ENCODE measurements around the gene B3GAT1.
"Not testable (repeated sequence)": the region's sequence is repeated elsewhere in the genome, so short reads cannot be mapped to it uniquely, and the experiment has no call there.

B3GAT1 gene, protein sequence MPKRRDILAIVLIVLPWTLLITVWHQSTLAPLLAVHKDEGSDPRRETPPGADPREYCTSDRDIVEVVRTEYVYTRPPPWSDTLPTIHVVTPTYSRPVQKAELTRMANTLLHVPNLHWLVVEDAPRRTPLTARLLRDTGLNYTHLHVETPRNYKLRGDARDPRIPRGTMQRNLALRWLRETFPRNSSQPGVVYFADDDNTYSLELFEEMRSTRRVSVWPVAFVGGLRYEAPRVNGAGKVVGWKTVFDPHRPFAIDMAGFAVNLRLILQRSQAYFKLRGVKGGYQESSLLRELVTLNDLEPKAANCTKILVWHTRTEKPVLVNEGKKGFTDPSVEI

DNA sequence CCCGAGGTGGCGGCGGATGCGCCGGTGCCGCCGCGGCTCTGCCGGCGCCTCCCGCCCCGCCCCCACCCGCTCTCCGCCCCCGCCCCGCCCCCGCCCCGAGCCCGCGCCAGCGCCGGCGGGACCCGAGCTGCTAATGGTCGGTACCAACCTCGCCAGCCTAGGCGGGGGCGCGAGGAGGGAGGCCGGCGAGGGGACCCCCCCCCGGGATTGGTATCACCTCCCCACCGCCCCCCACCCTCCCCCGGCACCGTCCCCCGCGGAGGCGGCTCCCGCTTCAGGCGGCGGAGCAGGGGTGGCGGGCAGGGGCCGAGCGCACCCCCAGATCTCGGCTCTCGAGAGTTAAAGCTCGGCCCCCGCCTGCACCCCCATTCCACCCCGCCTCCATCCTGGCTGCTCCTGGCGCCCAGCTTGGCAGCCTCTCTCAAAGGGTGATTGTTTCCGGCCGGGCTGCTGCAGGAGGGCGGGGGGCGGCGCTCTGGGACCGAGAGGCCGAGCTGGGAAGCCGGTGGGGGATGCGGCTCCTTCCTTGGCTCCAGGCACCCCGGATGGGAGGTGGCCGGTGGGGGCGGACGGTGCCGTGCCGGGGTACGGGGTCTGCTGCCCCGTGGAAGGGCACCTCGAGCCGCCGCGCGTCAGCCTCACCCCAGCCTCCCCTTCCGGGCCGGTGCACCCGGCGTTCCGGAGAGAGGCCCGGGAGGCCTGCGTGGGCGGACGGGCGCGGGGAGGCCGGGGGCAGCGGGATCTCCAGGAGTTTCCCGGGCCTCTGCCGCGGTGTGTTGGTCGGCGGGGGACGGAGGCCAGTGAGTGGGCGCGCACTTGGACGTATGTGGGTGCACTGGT, at the start of gene B3GAT1:
Gene B3GAT1, minus strand, starts transcription at position 40 of the 840 bp plus-strand sequence. CDS start 24,583 bp downstream, outside the sequence.
- Histone ChIP-seq H3K9ac (ENCODE audit: insufficient read length, low read depth) (peak within 1 kb of the TSS; percentile 82), H3K4me3 (ENCODE audit: insufficient read length, low read depth) (peak within 1 kb of the TSS; percentile 58), H3K27me3 (ENCODE audit: insufficient read depth, insufficient read length) (peaks cover 67% of the 10 kb centered on the region), H3K36me3 (ENCODE audit: insufficient read depth, insufficient read length, low read length) (no peaks in the 10 kb centered on the region), H3K4me1 (ENCODE audit: insufficient read depth, insufficient read length) (peaks cover 19% of the 10 kb centered on the region), H3K9me3 (ENCODE audit: insufficient read depth, low read length) (no peaks in the 10 kb centered on the region)
- TF ChIP-seq ZNF274 (IDR thresholded peaks at IDR 0.05; ENCODE audit: low read depth, low read length) (no peak), YY1 (IDR thresholded peaks at IDR 0.05; ENCODE audit: insufficient read depth, insufficient read length) (no peak), SUZ12 (IDR thresholded peaks at IDR 0.05; ENCODE audit: extremely low read depth, insufficient read depth, insufficient read length) (no peak)
- no peak for DNase-seq (ENCODE audit: low read depth, low spot score)

DNA sequence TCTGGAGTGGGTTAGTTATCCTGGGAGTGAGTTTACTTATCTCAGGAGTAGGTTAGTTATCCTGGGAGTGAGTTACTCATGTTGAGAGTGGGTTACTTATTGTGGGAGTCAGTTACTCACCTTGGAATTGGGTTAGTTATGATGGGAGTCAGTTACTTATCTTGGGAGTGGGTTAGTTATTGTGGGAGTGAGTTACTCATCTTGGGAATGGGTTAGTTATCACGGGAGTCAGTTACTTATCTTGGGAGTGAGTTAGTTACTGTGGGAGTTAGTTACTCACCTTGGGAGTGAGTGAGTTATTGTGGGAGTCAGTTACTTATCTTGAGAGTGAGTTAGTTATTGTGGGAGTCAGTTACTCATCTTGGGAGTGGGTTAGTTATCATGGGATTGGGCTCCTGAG, 49.6 kb upstream of the B3GAT1 start:
- no peaks in the 10 kb centered on the region for H3K27me3 ChIP-seq (ENCODE audit: insufficient read depth, insufficient read length)
- no peak for DNase-seq (ENCODE audit: low read depth, low spot score)
- no peak for TF ChIP-seq ZNF274 (IDR thresholded peaks at IDR 0.05; ENCODE audit: low read depth, low read length)
- TF ChIP-seq YY1 (IDR thresholded peaks at IDR 0.05; ENCODE audit: insufficient read depth, insufficient read length) = no peak
- TF ChIP-seq SUZ12 (IDR thresholded peaks at IDR 0.05; ENCODE audit: extremely low read depth, insufficient read depth, insufficient read length) = no peak
- peaks cover 2% of the 10 kb centered on the region for H3K4me1 ChIP-seq (ENCODE audit: insufficient read depth, insufficient read length)
- no peak overlapping the region for H3K4me3 ChIP-seq (ENCODE audit: insufficient read length, low read depth)
- H3K36me3 ChIP-seq (ENCODE audit: insufficient read depth, insufficient read length, low read length) = no peaks in the 10 kb centered on the region
- H3K9ac ChIP-seq (ENCODE audit: insufficient read length, low read depth) = no peak overlapping the region
- H3K9me3 ChIP-seq (ENCODE audit: insufficient read depth, low read length) = peaks cover 14% of the 10 kb centered on the region; the same call in 1 of the 2 replicates

DNA sequence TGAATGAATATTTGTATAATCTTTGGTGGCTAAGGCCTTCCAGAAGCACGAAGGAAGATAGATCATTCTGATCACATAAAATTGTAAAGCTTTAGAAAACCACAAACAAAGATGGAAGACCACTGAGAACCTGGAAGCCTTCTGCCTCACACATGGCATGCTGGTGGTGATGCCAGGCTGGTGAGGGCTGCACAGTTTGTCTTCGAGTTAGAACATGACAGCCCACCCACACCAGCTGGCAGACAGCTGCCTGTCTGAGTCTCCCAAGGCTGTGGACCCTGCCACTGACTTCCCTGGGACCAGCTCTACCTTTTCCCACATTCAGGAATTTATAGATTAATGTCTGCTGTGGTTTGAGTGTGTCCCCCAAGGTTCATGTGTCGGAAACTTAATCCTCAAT, 48.8 kb upstream of the B3GAT1 start:
- Histone ChIP-seq H3K36me3 (ENCODE audit: insufficient read depth, insufficient read length, low read length) (no peaks in the 10 kb centered on the region), H3K4me1 (ENCODE audit: insufficient read depth, insufficient read length) (peaks cover 2% of the 10 kb centered on the region), H3K27me3 (ENCODE audit: insufficient read depth, insufficient read length) (no peaks in the 10 kb centered on the region), H3K9ac (ENCODE audit: insufficient read length, low read depth) (no peak overlapping the region), H3K4me3 (ENCODE audit: insufficient read length, low read depth) (no peak overlapping the region), H3K9me3 (ENCODE audit: insufficient read depth, low read length) (peaks cover 19% of the 10 kb centered on the region; the same call in 1 of the 2 replicates)
- DNase-seq (ENCODE audit: low read depth, low spot score) = no peak
- no peak for TF ChIP-seq SUZ12 (IDR thresholded peaks at IDR 0.05; ENCODE audit: extremely low read depth, insufficient read depth, insufficient read length)
- no peak for TF ChIP-seq ZNF274 (IDR thresholded peaks at IDR 0.05; ENCODE audit: low read depth, low read length)
- TF ChIP-seq YY1 (IDR thresholded peaks at IDR 0.05; ENCODE audit: insufficient read depth, insufficient read length) = no peak

DNA sequence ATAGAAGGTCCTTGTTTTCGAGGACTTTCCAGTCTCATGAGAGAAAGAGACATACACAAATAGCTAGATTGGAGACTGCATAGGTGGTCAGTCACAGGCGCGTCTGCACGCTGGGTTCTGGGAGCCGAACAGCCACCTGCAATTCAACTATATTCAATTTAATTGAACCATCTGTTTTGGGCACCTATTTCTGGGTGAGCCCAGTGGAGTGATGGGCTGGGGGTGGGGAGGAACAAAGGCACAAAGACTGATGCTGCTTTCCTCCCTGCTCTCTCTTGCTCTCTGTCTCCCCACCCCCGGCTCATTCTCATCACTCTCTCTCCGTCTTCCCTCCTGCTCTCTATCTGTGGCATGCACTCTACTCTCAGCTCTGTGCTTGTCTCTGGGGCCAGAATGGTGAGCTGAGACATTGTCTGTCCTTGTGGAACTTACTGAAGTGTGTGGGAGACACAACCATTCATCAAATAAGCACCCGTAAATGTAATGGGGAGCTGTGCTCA, 48.1 kb upstream of the B3GAT1 start:
- Histone ChIP-seq H3K9ac (ENCODE audit: insufficient read length, low read depth) (no peak overlapping the region), H3K27me3 (ENCODE audit: insufficient read depth, insufficient read length) (no peaks in the 10 kb centered on the region), H3K4me3 (ENCODE audit: insufficient read length, low read depth) (no peak overlapping the region), H3K36me3 (ENCODE audit: insufficient read depth, insufficient read length, low read length) (no peaks in the 10 kb centered on the region), H3K9me3 (ENCODE audit: insufficient read depth, low read length) (peaks cover 19% of the 10 kb centered on the region; the same call in 1 of the 2 replicates), H3K4me1 (ENCODE audit: insufficient read depth, insufficient read length) (no peaks in the 10 kb centered on the region)
- TF ChIP-seq YY1 (IDR thresholded peaks at IDR 0.05; ENCODE audit: insufficient read depth, insufficient read length) (no peak), SUZ12 (IDR thresholded peaks at IDR 0.05; ENCODE audit: extremely low read depth, insufficient read depth, insufficient read length) (no peak), ZNF274 (IDR thresholded peaks at IDR 0.05; ENCODE audit: low read depth, low read length) (no peak)
- DNase-seq (ENCODE audit: low read depth, low spot score) = no peak

DNA sequence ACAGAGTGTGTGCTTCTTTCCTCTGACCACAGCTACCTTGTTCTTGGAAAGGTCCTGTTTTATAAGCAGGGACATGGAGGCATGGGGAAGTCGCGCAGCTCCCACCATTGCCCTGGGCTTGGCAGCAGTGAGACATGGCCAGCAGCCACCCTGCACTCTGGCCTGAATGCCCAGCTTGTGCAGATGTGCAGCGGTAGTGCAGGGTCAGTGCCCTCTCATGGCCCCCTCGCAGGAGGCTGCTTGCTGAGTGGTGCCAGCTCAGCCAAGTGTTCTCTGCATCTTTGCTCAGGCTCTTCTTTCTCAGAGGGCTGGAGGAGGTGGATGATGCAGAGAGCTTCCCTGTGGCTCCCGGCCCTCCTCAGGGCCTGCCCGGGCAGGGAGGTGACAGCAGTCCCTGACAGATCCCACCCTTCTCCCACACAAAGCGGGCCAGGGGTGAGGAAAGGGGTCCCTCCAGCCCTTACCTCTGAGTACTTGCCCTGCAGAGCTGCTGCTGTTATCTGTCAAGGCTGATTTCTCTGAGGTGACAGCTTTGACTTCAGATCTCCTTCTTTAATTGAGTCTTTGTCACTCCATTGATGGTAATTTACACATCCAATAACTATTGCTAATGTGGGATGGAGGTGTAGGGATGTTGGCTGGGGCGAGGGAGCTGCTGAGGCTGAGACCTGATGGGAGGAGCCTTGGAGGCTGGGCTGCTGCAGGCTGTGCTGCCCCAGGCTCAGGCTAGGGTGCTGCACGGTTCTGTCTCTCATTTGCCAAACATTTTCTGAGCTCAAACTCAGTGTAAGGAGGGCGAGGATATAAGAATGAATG, 47.4 kb upstream of the B3GAT1 start:
- Histone ChIP-seq H3K9me3 (ENCODE audit: insufficient read depth, low read length) (peaks cover 19% of the 10 kb centered on the region; the same call in 1 of the 2 replicates), H3K27me3 (ENCODE audit: insufficient read depth, insufficient read length) (no peaks in the 10 kb centered on the region), H3K4me1 (ENCODE audit: insufficient read depth, insufficient read length) (no peaks in the 10 kb centered on the region), H3K36me3 (ENCODE audit: insufficient read depth, insufficient read length, low read length) (no peaks in the 10 kb centered on the region), H3K4me3 (ENCODE audit: insufficient read length, low read depth) (no peak overlapping the region), H3K9ac (ENCODE audit: insufficient read length, low read depth) (no peak overlapping the region)
- TF ChIP-seq YY1 (IDR thresholded peaks at IDR 0.05; ENCODE audit: insufficient read depth, insufficient read length) (no peak), SUZ12 (IDR thresholded peaks at IDR 0.05; ENCODE audit: extremely low read depth, insufficient read depth, insufficient read length) (no peak), ZNF274 (IDR thresholded peaks at IDR 0.05; ENCODE audit: low read depth, low read length) (no peak)
- no peak for DNase-seq (ENCODE audit: low read depth, low spot score)

DNA sequence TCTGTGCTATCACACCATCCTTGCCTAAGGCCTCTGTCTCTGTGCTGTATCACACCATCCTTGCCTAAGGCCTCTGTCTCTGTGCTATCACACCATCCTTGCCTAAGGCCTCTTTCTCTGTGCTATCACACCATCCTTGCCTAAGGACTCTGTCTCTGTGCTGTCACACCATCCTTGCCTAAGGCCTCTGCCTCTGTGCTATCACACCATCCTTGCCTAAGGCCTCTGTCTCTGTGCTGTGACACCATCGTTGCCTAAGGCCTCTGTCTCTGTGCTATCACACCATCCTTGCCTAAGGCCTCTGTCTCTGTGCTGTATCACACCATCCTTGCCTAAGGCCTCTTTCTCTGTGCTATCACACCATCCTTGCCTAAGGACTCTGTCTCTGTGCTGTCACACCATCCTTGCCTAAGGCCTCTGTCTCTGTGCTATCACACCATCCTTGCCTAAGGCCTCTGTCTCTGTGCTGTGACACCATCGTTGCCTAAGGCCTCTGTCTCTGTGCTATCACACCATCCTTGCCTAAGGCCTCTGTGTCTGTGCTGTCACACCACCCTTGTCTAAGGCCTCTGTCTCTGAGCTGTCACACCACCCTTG, 45.5 kb upstream of the B3GAT1 start:
- peaks cover 19% of the 10 kb centered on the region; the same call in 1 of the 2 replicates for H3K9me3 ChIP-seq (ENCODE audit: insufficient read depth, low read length)

More for the DNA sequence above, 45.5 kb upstream of the B3GAT1 start:
- DNase-seq (ENCODE audit: low read depth, low spot score); H3K4me1 ChIP-seq (ENCODE audit: insufficient read depth, insufficient read length); H3K9ac ChIP-seq (ENCODE audit: insufficient read length, low read depth); H3K36me3 ChIP-seq (ENCODE audit: insufficient read depth, insufficient read length, low read length); H3K4me3 ChIP-seq (ENCODE audit: insufficient read length, low read depth); H3K27me3 ChIP-seq (ENCODE audit: insufficient read depth, insufficient read length): not testable (repeated sequence)

Data from NT2/D1 (cell line).